ENCODE data around the gene CTNND2. TPM values are rescaled to one million over a fixed set of nuclear protein-coding genes. Genes with fewer than 3 reads are reported as not detected.

Gene CTNND2
- total and polyA plus RNA-seq, 4 donors = 0.05 to 0.50 (median 0.27) TPM

DNA sequence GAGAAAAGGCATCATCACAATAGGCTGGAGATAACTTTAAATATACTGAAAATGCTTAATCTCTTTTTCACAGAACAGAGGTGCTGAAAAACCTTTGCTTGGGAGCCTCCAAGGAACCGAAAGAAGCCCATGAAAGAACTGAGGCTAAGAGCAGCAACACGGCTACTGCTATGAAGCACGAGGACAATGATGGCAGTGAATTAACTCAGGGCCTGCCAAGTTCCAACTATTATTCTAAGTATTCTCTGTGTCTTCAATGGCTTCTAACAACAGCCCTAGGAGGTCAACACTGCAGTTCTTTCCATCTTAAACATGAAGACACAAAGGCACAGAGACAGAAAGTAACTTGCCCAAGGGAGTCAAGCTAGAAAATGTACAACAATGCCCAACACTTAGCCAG lies 850.2 kb downstream of the CTNND2 start:
- no peaks in the 10 kb centered on the region for H3K9me3 ChIP-seq (ENCODE audit: control insufficient read depth in 4 of 4, low read length in 3 of 4)
- no peak overlapping the region for H3K27ac ChIP-seq (ENCODE audit: low read depth in 1 of 2, low read length in 2 of 2)
- H3K4me3 ChIP-seq (ENCODE audit: low read depth in 1 of 3, low read length in 3 of 3) = no peak overlapping the region
- no peak for DNase-seq (ENCODE audit: low spot score)
- no peak overlapping the region for H3K9ac ChIP-seq (ENCODE audit: low read depth in 1 of 2, low read length in 2 of 2)
- H3K36me3 ChIP-seq (ENCODE audit: control insufficient read depth in 4 of 4, insufficient read depth in 3 of 4, low read depth in 1 of 4, low read length in 3 of 4) = no peaks in the 10 kb centered on the region
- H3K4me1 ChIP-seq (ENCODE audit: control insufficient read depth in 4 of 4, insufficient read depth in 4 of 4, low read length in 3 of 4) = no peaks in the 10 kb centered on the region
- H3K27me3 ChIP-seq (ENCODE audit: control insufficient read depth in 4 of 4, insufficient read depth in 4 of 4, low read length in 3 of 4) = no peaks in the 10 kb centered on the region
- WGBS = 86% methylated on average over 3 of the region's 3 CpGs
- TF ChIP-seq TAF1 (conservative IDR thresholded peaks at IDR 0.05) (no peak), EGR1 (IDR thresholded peaks at IDR 0.05; ENCODE audit: low read depth in 2 of 2) (no peak), YY1 (IDR thresholded peaks at IDR 0.05) (no peak), HNF4A (conservative IDR thresholded peaks at IDR 0.05) (no peak), RAD21 (IDR thresholded peaks at IDR 0.05) (no peak), GABPA (IDR thresholded peaks at IDR 0.05 in 1 of 2, conservative IDR thresholded peaks at IDR 0.05 in 1 of 2) (no peak), NR2F2 (IDR thresholded peaks at IDR 0.05) (no peak), SP1 (IDR thresholded peaks at IDR 0.05) (no peak), HNF4G (IDR thresholded peaks at IDR 0.05) (no peak), RXRA (IDR thresholded peaks at IDR 0.05) (no peak)
- TF ChIP-seq, protein P1, sequence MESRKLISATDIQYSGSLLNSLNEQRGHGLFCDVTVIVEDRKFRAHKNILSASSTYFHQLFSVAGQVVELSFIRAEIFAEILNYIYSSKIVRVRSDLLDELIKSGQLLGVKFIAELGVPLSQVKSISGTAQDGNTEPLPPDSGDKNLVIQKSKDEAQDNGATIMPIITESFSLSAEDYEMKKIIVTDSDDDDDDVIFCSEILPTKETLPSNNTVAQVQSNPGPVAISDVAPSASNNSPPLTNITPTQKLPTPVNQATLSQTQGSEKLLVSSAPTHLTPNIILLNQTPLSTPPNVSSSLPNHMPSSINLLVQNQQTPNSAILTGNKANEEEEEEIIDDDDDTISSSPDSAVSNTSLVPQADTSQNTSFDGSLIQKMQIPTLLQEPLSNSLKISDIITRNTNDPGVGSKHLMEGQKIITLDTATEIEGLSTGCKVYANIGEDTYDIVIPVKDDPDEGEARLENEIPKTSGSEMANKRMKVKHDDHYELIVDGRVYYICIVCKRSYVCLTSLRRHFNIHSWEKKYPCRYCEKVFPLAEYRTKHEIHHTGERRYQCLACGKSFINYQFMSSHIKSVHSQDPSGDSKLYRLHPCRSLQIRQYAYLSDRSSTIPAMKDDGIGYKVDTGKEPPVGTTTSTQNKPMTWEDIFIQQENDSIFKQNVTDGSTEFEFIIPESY (IDR thresholded peaks at IDR 0.05) = no peak
- TF ChIP-seq, protein P2, sequence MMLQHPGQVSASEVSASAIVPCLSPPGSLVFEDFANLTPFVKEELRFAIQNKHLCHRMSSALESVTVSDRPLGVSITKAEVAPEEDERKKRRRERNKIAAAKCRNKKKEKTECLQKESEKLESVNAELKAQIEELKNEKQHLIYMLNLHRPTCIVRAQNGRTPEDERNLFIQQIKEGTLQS (IDR thresholded peaks at IDR 0.05) = no peak
- TF ChIP-seq, protein P3, sequence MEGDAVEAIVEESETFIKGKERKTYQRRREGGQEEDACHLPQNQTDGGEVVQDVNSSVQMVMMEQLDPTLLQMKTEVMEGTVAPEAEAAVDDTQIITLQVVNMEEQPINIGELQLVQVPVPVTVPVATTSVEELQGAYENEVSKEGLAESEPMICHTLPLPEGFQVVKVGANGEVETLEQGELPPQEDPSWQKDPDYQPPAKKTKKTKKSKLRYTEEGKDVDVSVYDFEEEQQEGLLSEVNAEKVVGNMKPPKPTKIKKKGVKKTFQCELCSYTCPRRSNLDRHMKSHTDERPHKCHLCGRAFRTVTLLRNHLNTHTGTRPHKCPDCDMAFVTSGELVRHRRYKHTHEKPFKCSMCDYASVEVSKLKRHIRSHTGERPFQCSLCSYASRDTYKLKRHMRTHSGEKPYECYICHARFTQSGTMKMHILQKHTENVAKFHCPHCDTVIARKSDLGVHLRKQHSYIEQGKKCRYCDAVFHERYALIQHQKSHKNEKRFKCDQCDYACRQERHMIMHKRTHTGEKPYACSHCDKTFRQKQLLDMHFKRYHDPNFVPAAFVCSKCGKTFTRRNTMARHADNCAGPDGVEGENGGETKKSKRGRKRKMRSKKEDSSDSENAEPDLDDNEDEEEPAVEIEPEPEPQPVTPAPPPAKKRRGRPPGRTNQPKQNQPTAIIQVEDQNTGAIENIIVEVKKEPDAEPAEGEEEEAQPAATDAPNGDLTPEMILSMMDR (IDR thresholded peaks at IDR 0.05; ENCODE audit: low read depth, low read length, missing input control) = no peak
- TF ChIP-seq, protein P4, sequence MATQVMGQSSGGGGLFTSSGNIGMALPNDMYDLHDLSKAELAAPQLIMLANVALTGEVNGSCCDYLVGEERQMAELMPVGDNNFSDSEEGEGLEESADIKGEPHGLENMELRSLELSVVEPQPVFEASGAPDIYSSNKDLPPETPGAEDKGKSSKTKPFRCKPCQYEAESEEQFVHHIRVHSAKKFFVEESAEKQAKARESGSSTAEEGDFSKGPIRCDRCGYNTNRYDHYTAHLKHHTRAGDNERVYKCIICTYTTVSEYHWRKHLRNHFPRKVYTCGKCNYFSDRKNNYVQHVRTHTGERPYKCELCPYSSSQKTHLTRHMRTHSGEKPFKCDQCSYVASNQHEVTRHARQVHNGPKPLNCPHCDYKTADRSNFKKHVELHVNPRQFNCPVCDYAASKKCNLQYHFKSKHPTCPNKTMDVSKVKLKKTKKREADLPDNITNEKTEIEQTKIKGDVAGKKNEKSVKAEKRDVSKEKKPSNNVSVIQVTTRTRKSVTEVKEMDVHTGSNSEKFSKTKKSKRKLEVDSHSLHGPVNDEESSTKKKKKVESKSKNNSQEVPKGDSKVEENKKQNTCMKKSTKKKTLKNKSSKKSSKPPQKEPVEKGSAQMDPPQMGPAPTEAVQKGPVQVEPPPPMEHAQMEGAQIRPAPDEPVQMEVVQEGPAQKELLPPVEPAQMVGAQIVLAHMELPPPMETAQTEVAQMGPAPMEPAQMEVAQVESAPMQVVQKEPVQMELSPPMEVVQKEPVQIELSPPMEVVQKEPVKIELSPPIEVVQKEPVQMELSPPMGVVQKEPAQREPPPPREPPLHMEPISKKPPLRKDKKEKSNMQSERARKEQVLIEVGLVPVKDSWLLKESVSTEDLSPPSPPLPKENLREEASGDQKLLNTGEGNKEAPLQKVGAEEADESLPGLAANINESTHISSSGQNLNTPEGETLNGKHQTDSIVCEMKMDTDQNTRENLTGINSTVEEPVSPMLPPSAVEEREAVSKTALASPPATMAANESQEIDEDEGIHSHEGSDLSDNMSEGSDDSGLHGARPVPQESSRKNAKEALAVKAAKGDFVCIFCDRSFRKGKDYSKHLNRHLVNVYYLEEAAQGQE (IDR thresholded peaks at IDR 0.05) = no peak
- TF ChIP-seq, protein P5, sequence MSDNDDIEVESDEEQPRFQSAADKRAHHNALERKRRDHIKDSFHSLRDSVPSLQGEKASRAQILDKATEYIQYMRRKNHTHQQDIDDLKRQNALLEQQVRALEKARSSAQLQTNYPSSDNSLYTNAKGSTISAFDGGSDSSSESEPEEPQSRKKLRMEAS (IDR thresholded peaks at IDR 0.05) = no peak

DNA sequence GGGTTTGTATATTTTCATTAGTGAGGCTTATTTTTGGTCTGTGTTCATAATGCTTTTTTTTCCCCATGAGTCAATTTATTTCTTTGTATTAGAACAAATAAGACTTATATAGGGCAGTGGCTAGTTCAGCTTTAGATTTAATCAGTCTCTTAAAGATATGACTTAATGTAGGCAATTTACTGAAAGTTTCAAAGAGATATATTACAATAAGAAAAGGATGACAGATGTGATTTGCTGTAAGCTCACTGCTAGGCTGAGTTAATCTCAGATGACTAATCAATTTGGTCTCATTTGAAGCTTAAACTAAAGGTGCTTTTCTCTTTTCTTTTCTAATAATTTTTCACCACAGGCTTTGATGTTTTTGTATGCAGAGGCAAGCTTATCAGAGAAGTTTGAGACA lies 851.4 kb downstream of the CTNND2 start:
- H3K36me3 ChIP-seq (ENCODE audit: control insufficient read depth in 4 of 4, insufficient read depth in 3 of 4, low read depth in 1 of 4, low read length in 3 of 4) = no peaks in the 10 kb centered on the region
- no peak overlapping the region for H3K4me3 ChIP-seq (ENCODE audit: low read depth in 1 of 3, low read length in 3 of 3)
- no peak for TF ChIP-seq HNF4A (conservative IDR thresholded peaks at IDR 0.05)
- TF ChIP-seq FOXA1 (IDR thresholded peaks at IDR 0.05) = no peak
- TF ChIP-seq RAD21 (IDR thresholded peaks at IDR 0.05) = no peak
- no peaks in the 10 kb centered on the region for H3K4me1 ChIP-seq (ENCODE audit: control insufficient read depth in 4 of 4, insufficient read depth in 4 of 4, low read length in 3 of 4)
- no peaks in the 10 kb centered on the region for H3K9me3 ChIP-seq (ENCODE audit: control insufficient read depth in 4 of 4, low read length in 3 of 4)
- H3K27me3 ChIP-seq (ENCODE audit: control insufficient read depth in 4 of 4, insufficient read depth in 4 of 4, low read length in 3 of 4) = no peaks in the 10 kb centered on the region
- no peak overlapping the region for H3K9ac ChIP-seq (ENCODE audit: low read depth in 1 of 2, low read length in 2 of 2)
- no peak for DNase-seq (ENCODE audit: low spot score)
- H3K27ac ChIP-seq (ENCODE audit: low read depth in 1 of 2, low read length in 2 of 2) = no peak overlapping the region
